HepG2 (cell line): ENCODE results near the gene CLDN4. TPM values are rescaled to one million over a fixed set of nuclear protein-coding genes. Genes with fewer than 3 reads are reported as not detected.

Experiments used
- ATAD3A ChIP-seq: sonication (generic); formaldehyde crosslinking; IDR thresholded peaks from 2 replicates; pipeline ENCODE4 v1.4.0; 2020; ENCODE audit warnings: missing genetic modification reagents
- CBX5 ChIP-seq: sonication (generic); formaldehyde crosslinking; IDR thresholded peaks from 2 replicates; pipeline ENCODE4 v1.4.0; 2020; ENCODE audit warnings: missing genetic modification reagents, borderline replicate concordance
- E2F5 ChIP-seq: sonication (generic); formaldehyde crosslinking; conservative IDR thresholded peaks from 2 replicates; pipeline ENCODE4 v1.4.0; 2020; ENCODE audit warnings: missing genetic modification reagents
- FOXM1 ChIP-seq: sonication (generic); formaldehyde crosslinking; IDR thresholded peaks from 2 replicates; pipeline ENCODE4 v1.5.0; 2020; ENCODE audit warnings: missing genetic modification reagents
- HOXA5 ChIP-seq: sonication (generic); formaldehyde crosslinking; IDR thresholded peaks from 2 replicates; pipeline ENCODE4 v1.4.0; 2020; ENCODE audit warnings: missing genetic modification reagents
- KAT2B ChIP-seq: fragments of 150-350 bp; IDR thresholded peaks from 2 replicates; pipeline ENCODE4 v1.6.1; 2014; ENCODE audit warnings: low read depth, low read length, borderline replicate concordance
- MED1 ChIP-seq: sonication (generic); formaldehyde crosslinking; IDR thresholded peaks from 2 replicates; pipeline ENCODE4 v1.4.0; 2020; ENCODE audit warnings: missing genetic modification reagents
- NONO ChIP-seq, 2 experiments: fragments of 450-650 bp in 1 of 2; sonication (generic) in 1 of 2; formaldehyde crosslinking in 1 of 2; IDR thresholded peaks in 1 of 2; conservative IDR thresholded peaks in 1 of 2; 2 replicates each; pipeline versions ENCODE4 v1.6.1 to v1.8.0; 2017 to 2022; ENCODE audit warnings: mild to moderate bottlenecking in 1 of 2, missing genetic modification reagents in 1 of 2, moderate library complexity in 1 of 2
- SETDB1 ChIP-seq: sonication (generic); formaldehyde crosslinking; IDR thresholded peaks from 2 replicates; pipeline ENCODE4 v1.5.1; 2020; ENCODE audit warnings: missing genetic modification reagents, mild to moderate bottlenecking, borderline replicate concordance
- SP1 ChIP-seq, 2 experiments: fragments of 450-650 bp in 1 of 2; sonication (generic) in 1 of 2; formaldehyde crosslinking in 1 of 2; IDR thresholded peaks; 2 replicates each; pipeline versions ENCODE4 v1.4.0 to v1.6.1; 2016 to 2020; ENCODE audit warnings: missing genetic modification reagents in 1 of 2
- TFAP4 ChIP-seq: sonication (generic); IDR thresholded peaks from 2 replicates; pipeline ENCODE4 v1.6.1; 2016; ENCODE audit warnings: low read depth, borderline replicate concordance
- TRAFD1 ChIP-seq: sonication (generic); formaldehyde crosslinking; IDR thresholded peaks from 2 replicates; pipeline ENCODE4 v1.5.1; 2020; ENCODE audit warnings: missing genetic modification reagents, mild to moderate bottlenecking, borderline replicate concordance
- ZFP90 ChIP-seq: sonication (generic); formaldehyde crosslinking; IDR thresholded peaks from 2 replicates; pipeline ENCODE4 v1.8.0; 2022; ENCODE audit warnings: missing genetic modification reagents, mild to moderate bottlenecking, inconsistent platforms, borderline replicate concordance
- ZNF382 ChIP-seq: sonication (generic); formaldehyde crosslinking; IDR thresholded peaks from 2 replicates; pipeline ENCODE4 v1.5.0; 2020; ENCODE audit warnings: missing genetic modification reagents, mild to moderate bottlenecking, borderline replicate concordance
- polyA plus RNA-seq, 8 experiments: library from polyadenylated mRNA; depleted of rRNA in 3 of 8; stranded (reverse) in 7 of 8; unstranded in 1 of 8; fragments of >200 nt; fragmentation: Illumina TruSeq in 4 of 8; extraction: Trizol in 4 of 8; gene quantifications; 2 replicates each; pipeline versions ENCODE4 v1.2.1 to v1.2.3, GENCODE V29; 2011 to 2016; ENCODE audit warnings: low read depth in 4 of 8, missing spikeins in 1 of 8, mixed read lengths in 1 of 8; ENCODE audit not compliant: insufficient read depth in 1 of 8
- total RNA-seq, 5 experiments: library from RNA; depleted of rRNA; stranded (reverse); fragments of >200 nt; fragmentation: Illumina TruSeq; extraction: Trizol; gene quantifications; 2 replicates each; pipeline ENCODE4 v1.2.3, GENCODE V29; 2016; ENCODE audit warnings: low read depth in 1 of 5
- TF ChIP-seq, protein P1 (sequence below): sonication (generic); formaldehyde crosslinking; IDR thresholded peaks from 2 replicates; pipeline ENCODE4 v1.5.1; 2020; ENCODE audit warnings: mild to moderate bottlenecking, missing genetic modification reagents, moderate library complexity
- TF ChIP-seq, protein P2 (sequence below): sonication (generic); formaldehyde crosslinking; IDR thresholded peaks from 2 replicates; pipeline ENCODE4 v1.9.0; 2021; ENCODE audit warnings: missing genetic modification reagents, borderline replicate concordance

The CLDN4 gene
- total and polyA plus RNA-seq, 2 of the 13 experiments (the other 11 are each of a cell fraction or from before 2014, with no cell fraction given), result 28.2 to 35.7 TPM

DNA sequence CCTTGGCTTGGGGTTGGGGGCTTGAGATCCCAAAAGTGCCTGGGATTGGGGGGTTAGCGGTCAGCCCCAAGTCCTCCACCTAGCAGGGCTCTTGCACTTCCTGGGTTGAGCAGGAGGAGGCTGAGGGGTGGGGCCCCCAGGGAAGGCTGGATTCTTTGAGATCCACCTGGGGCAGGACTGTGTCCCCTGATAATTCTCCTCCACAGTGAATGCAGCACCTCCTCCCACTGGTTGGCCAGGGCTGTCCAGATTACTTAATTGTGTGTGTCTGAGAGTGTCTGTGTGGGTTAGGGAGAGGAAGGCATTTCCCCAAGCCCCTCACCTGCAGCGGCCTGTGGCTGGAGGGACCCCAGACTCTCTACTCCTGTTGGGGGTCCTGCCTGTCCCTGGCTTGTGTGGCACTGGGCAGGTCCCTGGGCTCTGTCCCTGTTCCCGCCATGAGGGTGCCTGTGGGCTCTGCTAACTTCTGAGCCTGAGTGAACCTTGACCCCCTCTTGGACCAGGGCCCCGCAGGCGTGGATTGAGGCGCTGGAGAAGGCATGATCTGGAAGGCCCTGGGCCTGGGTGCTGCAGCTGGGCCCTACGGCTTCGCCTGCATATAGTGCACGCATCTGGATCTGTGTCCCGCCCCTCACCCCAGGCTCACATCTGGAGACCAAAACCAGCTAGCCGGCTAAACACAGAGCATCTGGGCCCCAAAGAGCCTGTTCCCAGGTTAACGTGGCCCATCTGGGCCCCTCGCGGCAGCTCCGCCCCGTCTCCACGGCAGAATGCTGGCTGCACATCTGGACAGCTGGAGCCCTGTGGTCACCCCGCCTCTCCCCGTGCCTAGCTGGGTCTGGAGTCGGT is 40.6 kb downstream of the CLDN4 start (continued):
- TF ChIP-seq, protein P1, sequence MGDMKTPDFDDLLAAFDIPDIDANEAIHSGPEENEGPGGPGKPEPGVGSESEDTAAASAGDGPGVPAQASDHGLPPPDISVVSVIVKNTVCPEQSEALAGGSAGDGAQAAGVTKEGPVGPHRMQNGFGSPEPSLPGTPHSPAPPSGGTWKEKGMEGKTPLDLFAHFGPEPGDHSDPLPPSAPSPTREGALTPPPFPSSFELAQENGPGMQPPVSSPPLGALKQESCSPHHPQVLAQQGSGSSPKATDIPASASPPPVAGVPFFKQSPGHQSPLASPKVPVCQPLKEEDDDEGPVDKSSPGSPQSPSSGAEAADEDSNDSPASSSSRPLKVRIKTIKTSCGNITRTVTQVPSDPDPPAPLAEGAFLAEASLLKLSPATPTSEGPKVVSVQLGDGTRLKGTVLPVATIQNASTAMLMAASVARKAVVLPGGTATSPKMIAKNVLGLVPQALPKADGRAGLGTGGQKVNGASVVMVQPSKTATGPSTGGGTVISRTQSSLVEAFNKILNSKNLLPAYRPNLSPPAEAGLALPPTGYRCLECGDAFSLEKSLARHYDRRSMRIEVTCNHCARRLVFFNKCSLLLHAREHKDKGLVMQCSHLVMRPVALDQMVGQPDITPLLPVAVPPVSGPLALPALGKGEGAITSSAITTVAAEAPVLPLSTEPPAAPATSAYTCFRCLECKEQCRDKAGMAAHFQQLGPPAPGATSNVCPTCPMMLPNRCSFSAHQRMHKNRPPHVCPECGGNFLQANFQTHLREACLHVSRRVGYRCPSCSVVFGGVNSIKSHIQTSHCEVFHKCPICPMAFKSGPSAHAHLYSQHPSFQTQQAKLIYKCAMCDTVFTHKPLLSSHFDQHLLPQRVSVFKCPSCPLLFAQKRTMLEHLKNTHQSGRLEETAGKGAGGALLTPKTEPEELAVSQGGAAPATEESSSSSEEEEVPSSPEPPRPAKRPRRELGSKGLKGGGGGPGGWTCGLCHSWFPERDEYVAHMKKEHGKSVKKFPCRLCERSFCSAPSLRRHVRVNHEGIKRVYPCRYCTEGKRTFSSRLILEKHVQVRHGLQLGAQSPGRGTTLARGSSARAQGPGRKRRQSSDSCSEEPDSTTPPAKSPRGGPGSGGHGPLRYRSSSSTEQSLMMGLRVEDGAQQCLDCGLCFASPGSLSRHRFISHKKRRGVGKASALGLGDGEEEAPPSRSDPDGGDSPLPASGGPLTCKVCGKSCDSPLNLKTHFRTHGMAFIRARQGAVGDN (CRISPR knock-in tag), result peak; percentile 59
- TF ChIP-seq E2F5 (CRISPR knock-in tag) (no peak), MED1 (CRISPR knock-in tag) (no peak), CBX5 (no peak), HOXA5 (CRISPR knock-in tag) (no peak), SP1 (IDR thresholded peaks at IDR 0.05) (no peak), SP1 (CRISPR knock-in tag; IDR thresholded peaks at IDR 0.05) (no peak), TRAFD1 (no peak), ZNF382 (CRISPR knock-in tag) (no peak), SETDB1 (CRISPR knock-in tag) (no peak), TFAP4 (0 out of 2 replicates have a peak, but pooled peaks have one; percentile 12), ATAD3A (no peak), KAT2B (no peak), FOXM1 (CRISPR knock-in tag) (no peak), ZFP90 (CRISPR knock-in tag) (no peak), NONO (IDR thresholded peaks at IDR 0.05) (no peak), NONO (CRISPR knock-in tag; conservative IDR thresholded peaks at IDR 0.05) (no peak)
- TF ChIP-seq, protein P2, sequence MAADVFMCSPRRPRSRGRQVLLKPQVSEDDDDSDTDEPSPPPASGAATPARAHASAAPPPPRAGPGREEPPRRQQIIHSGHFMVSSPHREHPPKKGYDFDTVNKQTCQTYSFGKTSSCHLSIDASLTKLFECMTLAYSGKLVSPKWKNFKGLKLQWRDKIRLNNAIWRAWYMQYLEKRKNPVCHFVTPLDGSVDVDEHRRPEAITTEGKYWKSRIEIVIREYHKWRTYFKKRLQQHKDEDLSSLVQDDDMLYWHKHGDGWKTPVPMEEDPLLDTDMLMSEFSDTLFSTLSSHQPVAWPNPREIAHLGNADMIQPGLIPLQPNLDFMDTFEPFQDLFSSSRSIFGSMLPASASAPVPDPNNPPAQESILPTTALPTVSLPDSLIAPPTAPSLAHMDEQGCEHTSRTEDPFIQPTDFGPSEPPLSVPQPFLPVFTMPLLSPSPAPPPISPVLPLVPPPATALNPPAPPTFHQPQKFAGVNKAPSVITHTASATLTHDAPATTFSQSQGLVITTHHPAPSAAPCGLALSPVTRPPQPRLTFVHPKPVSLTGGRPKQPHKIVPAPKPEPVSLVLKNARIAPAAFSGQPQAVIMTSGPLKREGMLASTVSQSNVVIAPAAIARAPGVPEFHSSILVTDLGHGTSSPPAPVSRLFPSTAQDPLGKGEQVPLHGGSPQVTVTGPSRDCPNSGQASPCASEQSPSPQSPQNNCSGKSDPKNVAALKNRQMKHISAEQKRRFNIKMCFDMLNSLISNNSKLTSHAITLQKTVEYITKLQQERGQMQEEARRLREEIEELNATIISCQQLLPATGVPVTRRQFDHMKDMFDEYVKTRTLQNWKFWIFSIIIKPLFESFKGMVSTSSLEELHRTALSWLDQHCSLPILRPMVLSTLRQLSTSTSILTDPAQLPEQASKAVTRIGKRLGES, result no peak
